SHP77 (cell line): ENCODE measurements around the gene PTPN18.
"Not testable (repeated sequence)": the region's sequence is repeated elsewhere in the genome, so short reads cannot be mapped to it uniquely, and the experiment has no call there.

ENCODE experiments used
- DNase-seq, 2 experiments: peaks; one replicate each; lab custom pipeline; 2025; lab: John Stamatoyannopoulos, UW

Gene PTPN18

DNA sequence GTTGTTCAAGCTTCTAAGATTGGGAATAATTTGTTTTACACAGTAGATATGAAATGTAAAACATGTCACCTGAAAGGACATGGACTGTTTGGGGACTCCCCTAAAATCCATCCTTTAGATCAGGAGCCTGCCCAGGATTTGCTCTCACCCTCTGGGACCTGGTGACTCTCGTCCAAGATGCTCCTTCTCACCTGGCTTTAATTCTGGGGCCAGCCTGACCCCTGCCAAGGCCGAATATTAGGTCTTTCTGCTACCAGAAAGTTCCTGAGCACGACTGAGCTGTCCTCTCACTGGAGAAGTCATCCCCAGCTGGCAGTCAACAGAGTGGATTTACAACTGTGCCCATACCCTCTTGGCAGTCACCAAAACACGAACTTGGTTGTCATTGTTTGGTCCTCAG lies 25.3 kb downstream of the PTPN18 start:
- no peak for DNase-seq

DNA sequence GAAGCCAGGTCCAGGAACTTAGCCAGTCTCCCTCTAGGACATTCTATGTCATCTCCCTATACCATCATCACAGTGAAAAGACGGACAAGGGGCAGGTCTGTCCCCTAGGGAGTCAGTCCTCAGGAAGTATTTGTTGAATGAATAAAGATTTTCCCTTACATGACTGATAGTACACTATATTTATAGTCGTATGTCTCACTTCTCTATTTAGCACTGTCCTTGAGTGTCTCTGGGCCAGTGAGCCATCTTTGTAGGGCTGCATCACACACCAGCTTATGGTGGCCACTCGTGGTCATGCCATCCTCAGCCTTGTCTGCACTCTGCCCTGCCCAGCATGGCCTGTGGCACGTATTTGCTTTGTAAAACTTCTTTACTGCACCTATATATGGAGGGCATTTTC lies 25.8 kb downstream of the PTPN18 start:
- DNase-seq, result no peak

- DNase-seq, result no peak
These were observed 26.6 kb downstream of the PTPN18 start for GRCh38 chr2:130382313-130382917.

GRCh38 chr2:130385709-130386108 lies 29.9 kb downstream of the PTPN18 start:
- no peak for DNase-seq

DNA sequence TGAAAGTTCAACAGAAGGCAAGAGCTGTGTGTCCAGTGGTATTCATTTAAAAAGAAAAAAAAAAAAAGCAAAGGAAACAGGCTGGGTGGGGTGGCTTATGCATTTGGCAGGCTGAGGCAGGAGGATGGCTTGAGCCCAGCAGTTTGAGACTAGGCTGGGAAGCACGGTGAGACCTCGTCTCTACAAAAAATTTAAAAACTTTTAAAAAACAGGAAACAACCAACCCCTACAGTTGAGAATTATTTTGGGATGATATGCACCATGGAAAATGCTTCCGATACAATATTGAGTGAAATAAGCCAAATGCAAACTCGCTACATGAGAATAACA lies 31.2 kb downstream of the PTPN18 start:
- no peak for DNase-seq

GRCh38 chr2:130387804-130388203 lies 31.9 kb downstream of the PTPN18 start:
- DNase-seq, result no peak

GRCh38 chr2:130388221-130388907 lies 32.5 kb downstream of the PTPN18 start:
- DNase-seq, result no peak

DNA sequence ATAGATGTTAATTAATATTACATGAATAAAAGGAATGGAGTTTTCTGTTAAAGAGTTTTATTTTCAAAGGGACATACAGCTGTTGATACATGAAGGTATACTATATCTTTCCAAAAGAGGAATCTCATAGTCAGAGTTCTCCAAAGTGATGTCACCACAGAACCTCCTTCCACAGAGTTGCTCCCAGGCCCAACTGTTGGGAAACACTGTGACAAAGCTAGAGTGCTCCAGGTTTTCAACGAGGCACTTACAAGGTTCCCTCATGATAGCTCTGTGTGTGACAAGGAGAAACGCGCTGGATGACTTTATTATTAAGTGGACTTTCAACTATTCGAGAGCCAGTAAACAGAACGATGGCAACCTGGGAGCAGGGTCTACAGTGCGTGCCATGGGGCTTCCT lies 33.5 kb downstream of the PTPN18 start:
- no peak for DNase-seq

DNA sequence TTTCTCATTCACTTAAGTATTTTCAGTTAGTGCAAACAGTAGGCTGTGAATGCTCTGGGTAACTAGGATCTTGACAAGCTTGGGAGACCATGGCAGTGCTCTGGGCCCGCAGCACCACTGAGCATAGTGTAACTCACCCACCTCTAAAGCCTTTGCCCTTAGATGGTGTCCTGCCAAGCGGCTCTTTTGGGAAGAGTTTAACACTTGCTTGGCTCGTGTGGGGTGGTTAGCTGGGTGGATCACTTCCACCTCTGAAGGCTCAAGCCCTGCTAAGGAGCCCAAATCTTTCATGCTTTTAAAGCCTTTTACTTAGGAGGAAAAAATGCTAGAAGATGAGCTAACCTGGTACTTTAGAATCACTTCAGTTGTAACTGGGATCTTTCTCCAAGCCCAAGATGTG lies 33.9 kb downstream of the PTPN18 start:
- DNase-seq, result no peak

GRCh38 chr2:130390460-130391057 lies 34.7 kb downstream of the PTPN18 start:
- no peak for DNase-seq

DNA sequence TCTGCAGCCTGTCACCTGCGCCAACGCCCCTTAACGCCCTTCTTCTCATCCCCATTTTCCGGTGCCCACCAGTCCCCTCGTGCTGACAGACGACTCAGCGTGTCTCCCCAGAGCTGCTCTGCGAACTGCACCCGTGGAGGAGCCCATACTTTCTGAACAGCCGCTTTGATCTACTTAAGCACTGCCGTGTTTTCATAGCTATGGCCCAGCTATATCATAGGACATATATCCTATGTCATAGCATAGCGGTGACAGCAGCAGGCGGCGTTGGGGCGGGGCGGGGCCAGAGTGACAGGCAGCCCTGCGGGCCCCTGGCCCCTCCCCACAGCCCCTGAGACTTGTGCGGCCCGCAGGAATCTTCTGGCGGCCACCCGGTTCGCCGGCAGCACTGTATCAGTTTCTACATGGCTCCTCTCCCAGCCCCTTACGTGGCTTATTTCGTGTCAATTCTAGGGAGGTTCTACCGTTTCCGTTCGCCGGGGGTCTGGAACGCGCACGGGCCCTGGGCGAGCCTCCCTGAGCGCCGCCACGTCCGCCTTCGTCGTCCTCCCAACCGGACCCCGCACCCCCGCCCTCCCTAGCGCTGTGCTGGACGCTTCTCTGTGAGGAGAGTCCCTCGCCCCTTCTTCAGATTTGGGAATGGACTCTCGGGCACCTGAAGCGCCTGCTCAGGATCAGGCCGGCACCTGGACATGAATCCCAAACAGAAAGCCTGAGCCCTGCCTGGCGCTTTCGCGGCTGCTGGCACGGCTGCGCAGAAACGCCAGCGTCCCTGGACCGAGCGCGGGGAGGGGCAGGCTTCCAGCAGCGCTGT lies 35.4 kb downstream of the PTPN18 start:
- DNase-seq, result peak; percentile 54 to 70

DNA sequence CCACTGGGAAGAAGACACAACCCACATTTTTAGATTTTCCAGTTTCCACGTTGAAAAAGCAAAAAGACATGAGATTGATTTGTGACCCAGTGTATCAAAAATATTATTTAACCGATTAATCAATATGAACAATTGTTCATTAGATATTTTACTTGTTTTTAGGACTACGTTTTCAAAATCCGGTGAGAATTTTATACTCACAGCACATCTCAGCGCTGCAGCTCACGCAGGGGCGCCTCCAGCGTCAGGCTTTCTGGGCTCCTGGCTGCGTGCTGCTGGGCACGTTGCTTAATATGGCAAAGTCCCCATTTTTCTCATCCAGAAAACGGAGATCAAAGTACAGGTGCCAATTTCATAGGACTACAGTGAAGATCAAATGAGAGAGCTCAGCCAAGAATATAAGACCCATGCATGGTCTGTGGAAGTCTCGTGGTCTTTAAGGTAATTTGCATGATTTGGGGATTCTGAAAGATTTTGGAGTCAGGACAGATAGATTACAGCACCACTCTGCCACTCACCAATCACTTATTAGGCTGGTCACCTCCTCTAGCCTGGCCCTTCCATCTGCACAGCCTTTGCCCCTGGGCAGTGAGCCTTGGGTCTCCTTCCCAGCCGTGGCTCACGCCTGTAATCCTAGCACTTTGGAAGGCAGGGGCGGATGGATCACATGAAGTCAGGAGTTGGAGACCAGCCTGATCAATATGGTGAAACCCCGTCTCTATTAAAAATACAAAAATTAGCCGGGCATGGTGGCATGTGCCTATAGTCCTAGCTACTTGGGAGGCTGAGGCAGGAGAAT lies 36.2 kb downstream of the PTPN18 start:
- DNase-seq, result peak; percentile 27 to 49

DNA sequence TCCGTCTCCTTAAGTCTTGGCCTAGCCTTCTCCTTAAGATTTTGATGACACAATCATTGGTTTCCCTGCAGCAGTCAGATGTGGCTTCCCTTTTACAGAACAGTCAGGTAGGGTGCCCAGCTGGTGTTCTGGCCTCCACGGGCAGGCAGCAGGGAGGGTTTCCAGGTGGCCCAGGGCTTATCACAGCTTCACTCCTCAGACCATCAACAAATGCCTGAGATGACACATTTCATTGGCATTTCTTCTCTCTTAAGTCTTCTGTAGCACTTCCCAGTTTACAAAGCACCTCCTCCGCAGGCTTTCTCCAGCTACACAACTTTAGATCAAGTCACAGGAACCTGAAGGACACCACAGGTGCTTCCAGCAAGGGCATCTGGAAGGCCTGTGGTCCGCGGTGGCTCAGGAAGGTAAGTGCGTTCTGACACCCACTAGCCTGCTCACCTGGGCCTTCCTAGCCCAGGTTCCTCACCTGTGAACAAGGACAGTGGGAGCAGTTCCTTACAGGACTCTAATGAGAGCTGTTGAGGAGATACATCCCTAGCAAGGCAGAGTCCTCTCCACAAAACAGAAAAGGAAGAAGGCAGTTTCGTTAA lies 37.6 kb downstream of the PTPN18 start:
- DNase-seq, result no peak

GRCh38 chr2:130406280-130406679 lies 50.4 kb downstream of the PTPN18 start:
- DNase-seq, result not testable (repeated sequence)

- DNase-seq, result not testable (repeated sequence)
These were observed 60.8 kb downstream of the PTPN18 start for GRCh38 chr2:130416693-130417092.

GRCh38 chr2:130418845-130419244 lies 63.0 kb downstream of the PTPN18 start:
- not testable (repeated sequence) for DNase-seq
